GM12878 (cell line): ENCODE measurements around the gene UVSSA.

ENCODE experiments used
- DPF2 ChIP-seq: fragments of 450-650 bp; IDR thresholded peaks from 2 replicates; pipeline ENCODE4 v1.6.1; 2017; ENCODE audit warnings: mild to moderate bottlenecking
- EZH2 ChIP-seq: IDR thresholded peaks from 2 replicates; pipeline ENCODE4 v1.6.1; 2012; ENCODE audit warnings: low read depth, mild to moderate bottlenecking, control low read depth, inconsistent platforms, low read length, borderline replicate concordance; ENCODE audit not compliant: control insufficient read depth
- MYC ChIP-seq: IDR thresholded peaks from 2 replicates; pipeline ENCODE4 v1.6.1; 2011; ENCODE audit warnings: mild to moderate bottlenecking, low read length, moderate library complexity, inconsistent platforms; ENCODE audit not compliant: insufficient read depth, insufficient replicate concordance, insufficient read length, severe bottlenecking
- NFIC ChIP-seq: IDR thresholded peaks from 2 replicates; pipeline ENCODE4 v1.6.1; 2012; ENCODE audit warnings: low read depth, mild to moderate bottlenecking, inconsistent platforms, low read length, moderate library complexity
- NFYA ChIP-seq: IDR thresholded peaks from 2 replicates; pipeline ENCODE4 v1.6.1; 2011; ENCODE audit warnings: low read depth, mild to moderate bottlenecking, low read length, improper control_type of control experiment, borderline replicate concordance
- POLR2A ChIP-seq: IDR thresholded peaks from 2 replicates; pipeline ENCODE4 v1.6.1; 2011; ENCODE audit warnings: low read depth, mild to moderate bottlenecking, low read length
- RBBP5 ChIP-seq: fragments of 200-600 bp; sonication (generic); conservative IDR thresholded peaks from 2 replicates; pipeline ENCODE4 v1.6.1; 2016
- SIN3A ChIP-seq: IDR thresholded peaks from 2 replicates; pipeline ENCODE4 v1.6.1; 2012; ENCODE audit warnings: low read depth, low read length, improper control_type of control experiment
- TAF1 ChIP-seq: IDR thresholded peaks from 2 replicates; pipeline ENCODE4 v1.6.1; 2011; ENCODE audit warnings: mild to moderate bottlenecking, low read depth, low read length, borderline replicate concordance
- ZZZ3 ChIP-seq: IDR thresholded peaks from 2 replicates; pipeline ENCODE4 v1.6.1; 2011; ENCODE audit warnings: low read depth; ENCODE audit not compliant: control insufficient read depth, insufficient read length
- TF ChIP-seq, protein P1 (sequence below), 3 experiments: IDR thresholded peaks in 2 of 3; conservative IDR thresholded peaks in 1 of 3; 2 replicates each; pipeline ENCODE4 v1.5.1; 2011; ENCODE audit warnings: low read depth in 3 of 3, low read length in 3 of 3, mild to moderate bottlenecking in 3 of 3, control low read depth in 2 of 3, moderate library complexity in 2 of 3, inconsistent platforms in 1 of 3, mixed read lengths in 1 of 3; ENCODE audit not compliant: control insufficient read depth in 2 of 3, insufficient read depth in 1 of 3; ENCODE audit errors: extremely low read depth in 1 of 3
- TF ChIP-seq, protein P2 (sequence below): IDR thresholded peaks from 2 replicates; pipeline ENCODE4 v1.6.1; 2012; ENCODE audit warnings: mild to moderate bottlenecking, low read depth, low read length
- TF ChIP-seq, protein P3 (sequence below): fragments of 450-650 bp; IDR thresholded peaks from 2 replicates; pipeline ENCODE4 v1.6.1; 2017; ENCODE audit warnings: low read depth, mild to moderate bottlenecking, moderate library complexity
- TF ChIP-seq, protein P4 (sequence below): fragments of 450-650 bp; IDR thresholded peaks from 2 replicates; pipeline ENCODE4 v1.6.1; 2017; ENCODE audit warnings: antibody characterized with exemption, mild to moderate bottlenecking, moderate library complexity

DNA sequence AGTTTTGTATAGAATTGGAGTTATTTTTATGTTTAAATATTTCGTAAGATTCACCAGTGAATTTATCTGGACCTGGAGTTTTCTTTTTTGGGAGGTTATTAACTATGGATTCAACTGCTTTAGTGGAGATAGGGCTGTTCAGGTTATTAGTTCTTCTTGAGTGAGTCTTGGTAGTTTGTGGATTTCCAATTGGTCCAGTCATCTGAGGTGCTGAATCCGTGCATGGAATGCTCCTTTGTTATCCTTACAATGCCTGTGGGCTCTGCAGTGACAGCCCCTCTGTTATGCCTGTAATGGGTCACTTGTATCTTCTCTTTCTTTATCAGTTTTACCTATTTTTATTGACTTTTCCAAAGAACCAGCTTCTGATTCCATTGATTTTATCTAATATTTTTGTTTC, 74.6 kb downstream of the UVSSA start:
- TF ChIP-seq NFIC: no peak
- TF ChIP-seq MYC: no peak
- TF ChIP-seq POLR2A: no peak
- TF ChIP-seq TAF1: no peak
- TF ChIP-seq, protein P1, sequence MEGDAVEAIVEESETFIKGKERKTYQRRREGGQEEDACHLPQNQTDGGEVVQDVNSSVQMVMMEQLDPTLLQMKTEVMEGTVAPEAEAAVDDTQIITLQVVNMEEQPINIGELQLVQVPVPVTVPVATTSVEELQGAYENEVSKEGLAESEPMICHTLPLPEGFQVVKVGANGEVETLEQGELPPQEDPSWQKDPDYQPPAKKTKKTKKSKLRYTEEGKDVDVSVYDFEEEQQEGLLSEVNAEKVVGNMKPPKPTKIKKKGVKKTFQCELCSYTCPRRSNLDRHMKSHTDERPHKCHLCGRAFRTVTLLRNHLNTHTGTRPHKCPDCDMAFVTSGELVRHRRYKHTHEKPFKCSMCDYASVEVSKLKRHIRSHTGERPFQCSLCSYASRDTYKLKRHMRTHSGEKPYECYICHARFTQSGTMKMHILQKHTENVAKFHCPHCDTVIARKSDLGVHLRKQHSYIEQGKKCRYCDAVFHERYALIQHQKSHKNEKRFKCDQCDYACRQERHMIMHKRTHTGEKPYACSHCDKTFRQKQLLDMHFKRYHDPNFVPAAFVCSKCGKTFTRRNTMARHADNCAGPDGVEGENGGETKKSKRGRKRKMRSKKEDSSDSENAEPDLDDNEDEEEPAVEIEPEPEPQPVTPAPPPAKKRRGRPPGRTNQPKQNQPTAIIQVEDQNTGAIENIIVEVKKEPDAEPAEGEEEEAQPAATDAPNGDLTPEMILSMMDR (IDR thresholded peaks at IDR 0.05 in 2 of 3, conservative IDR thresholded peaks at IDR 0.05 in 1 of 3; ENCODE audit: control insufficient read depth in 2 of 3, extremely low read depth in 1 of 3, insufficient read depth in 1 of 3, low read depth in 3 of 3, low read length in 3 of 3): no peak
- TF ChIP-seq EZH2: no peak
- no peak for TF ChIP-seq SIN3A
- no peak for TF ChIP-seq NFYA
- TF ChIP-seq, protein P2, sequence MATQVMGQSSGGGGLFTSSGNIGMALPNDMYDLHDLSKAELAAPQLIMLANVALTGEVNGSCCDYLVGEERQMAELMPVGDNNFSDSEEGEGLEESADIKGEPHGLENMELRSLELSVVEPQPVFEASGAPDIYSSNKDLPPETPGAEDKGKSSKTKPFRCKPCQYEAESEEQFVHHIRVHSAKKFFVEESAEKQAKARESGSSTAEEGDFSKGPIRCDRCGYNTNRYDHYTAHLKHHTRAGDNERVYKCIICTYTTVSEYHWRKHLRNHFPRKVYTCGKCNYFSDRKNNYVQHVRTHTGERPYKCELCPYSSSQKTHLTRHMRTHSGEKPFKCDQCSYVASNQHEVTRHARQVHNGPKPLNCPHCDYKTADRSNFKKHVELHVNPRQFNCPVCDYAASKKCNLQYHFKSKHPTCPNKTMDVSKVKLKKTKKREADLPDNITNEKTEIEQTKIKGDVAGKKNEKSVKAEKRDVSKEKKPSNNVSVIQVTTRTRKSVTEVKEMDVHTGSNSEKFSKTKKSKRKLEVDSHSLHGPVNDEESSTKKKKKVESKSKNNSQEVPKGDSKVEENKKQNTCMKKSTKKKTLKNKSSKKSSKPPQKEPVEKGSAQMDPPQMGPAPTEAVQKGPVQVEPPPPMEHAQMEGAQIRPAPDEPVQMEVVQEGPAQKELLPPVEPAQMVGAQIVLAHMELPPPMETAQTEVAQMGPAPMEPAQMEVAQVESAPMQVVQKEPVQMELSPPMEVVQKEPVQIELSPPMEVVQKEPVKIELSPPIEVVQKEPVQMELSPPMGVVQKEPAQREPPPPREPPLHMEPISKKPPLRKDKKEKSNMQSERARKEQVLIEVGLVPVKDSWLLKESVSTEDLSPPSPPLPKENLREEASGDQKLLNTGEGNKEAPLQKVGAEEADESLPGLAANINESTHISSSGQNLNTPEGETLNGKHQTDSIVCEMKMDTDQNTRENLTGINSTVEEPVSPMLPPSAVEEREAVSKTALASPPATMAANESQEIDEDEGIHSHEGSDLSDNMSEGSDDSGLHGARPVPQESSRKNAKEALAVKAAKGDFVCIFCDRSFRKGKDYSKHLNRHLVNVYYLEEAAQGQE: no peak
- no peak for TF ChIP-seq RBBP5
- TF ChIP-seq, protein P3, sequence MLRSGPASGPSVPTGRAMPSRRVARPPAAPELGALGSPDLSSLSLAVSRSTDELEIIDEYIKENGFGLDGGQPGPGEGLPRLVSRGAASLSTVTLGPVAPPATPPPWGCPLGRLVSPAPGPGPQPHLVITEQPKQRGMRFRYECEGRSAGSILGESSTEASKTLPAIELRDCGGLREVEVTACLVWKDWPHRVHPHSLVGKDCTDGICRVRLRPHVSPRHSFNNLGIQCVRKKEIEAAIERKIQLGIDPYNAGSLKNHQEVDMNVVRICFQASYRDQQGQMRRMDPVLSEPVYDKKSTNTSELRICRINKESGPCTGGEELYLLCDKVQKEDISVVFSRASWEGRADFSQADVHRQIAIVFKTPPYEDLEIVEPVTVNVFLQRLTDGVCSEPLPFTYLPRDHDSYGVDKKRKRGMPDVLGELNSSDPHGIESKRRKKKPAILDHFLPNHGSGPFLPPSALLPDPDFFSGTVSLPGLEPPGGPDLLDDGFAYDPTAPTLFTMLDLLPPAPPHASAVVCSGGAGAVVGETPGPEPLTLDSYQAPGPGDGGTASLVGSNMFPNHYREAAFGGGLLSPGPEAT: no peak
- TF ChIP-seq, protein P4, sequence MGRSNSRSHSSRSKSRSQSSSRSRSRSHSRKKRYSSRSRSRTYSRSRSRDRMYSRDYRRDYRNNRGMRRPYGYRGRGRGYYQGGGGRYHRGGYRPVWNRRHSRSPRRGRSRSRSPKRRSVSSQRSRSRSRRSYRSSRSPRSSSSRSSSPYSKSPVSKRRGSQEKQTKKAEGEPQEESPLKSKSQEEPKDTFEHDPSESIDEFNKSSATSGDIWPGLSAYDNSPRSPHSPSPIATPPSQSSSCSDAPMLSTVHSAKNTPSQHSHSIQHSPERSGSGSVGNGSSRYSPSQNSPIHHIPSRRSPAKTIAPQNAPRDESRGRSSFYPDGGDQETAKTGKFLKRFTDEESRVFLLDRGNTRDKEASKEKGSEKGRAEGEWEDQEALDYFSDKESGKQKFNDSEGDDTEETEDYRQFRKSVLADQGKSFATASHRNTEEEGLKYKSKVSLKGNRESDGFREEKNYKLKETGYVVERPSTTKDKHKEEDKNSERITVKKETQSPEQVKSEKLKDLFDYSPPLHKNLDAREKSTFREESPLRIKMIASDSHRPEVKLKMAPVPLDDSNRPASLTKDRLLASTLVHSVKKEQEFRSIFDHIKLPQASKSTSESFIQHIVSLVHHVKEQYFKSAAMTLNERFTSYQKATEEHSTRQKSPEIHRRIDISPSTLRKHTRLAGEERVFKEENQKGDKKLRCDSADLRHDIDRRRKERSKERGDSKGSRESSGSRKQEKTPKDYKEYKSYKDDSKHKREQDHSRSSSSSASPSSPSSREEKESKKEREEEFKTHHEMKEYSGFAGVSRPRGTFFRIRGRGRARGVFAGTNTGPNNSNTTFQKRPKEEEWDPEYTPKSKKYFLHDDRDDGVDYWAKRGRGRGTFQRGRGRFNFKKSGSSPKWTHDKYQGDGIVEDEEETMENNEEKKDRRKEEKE: no peak
- TF ChIP-seq DPF2: no peak
- no peak for TF ChIP-seq ZZZ3
